ENCODE data around the gene PLEKHG1. TPM values are rescaled to one million over a fixed set of nuclear protein-coding genes. Genes with fewer than 3 reads are reported as not detected.

Gene PLEKHG1
- total RNA-seq, 1 donor from 2014 or later = 7.6 TPM

- intact Hi-C loops (cut with micrococcal nuclease) = no loop called here
- ATAC-seq = no peak
- DNase-seq = no peak
Measured at GRCh38 chr6:150587637-150588036, 12.0 kb upstream of the PLEKHG1 start.

- ATAC-seq = no peak
- no peak for DNase-seq
- intact Hi-C loops (cut with micrococcal nuclease) = no loop called here
Measured at GRCh38 chr6:150588888-150589499, 10.7 kb upstream of the PLEKHG1 start.

GRCh38 chr6:150589852-150590251 is 9.8 kb upstream of the PLEKHG1 start:
- ATAC-seq = no peak
- intact Hi-C loops (cut with micrococcal nuclease) = loop anchor here (10.0 kb wide), 1 partner anchor 215 kb away; no protein-coding TSS in a partner anchor
- DNase-seq = no peak

GRCh38 chr6:150590446-150590845 is 9.2 kb upstream of the PLEKHG1 start:
- no peak for DNase-seq
- intact Hi-C loops (cut with micrococcal nuclease) = loop anchor here (10.0 kb wide), 1 partner anchor 214 kb away; no protein-coding TSS in a partner anchor
- no peak for ATAC-seq

- no peak for DNase-seq
- intact Hi-C loops (cut with micrococcal nuclease) = loop anchor here (10.0 kb wide), 1 partner anchor 212 kb away; no protein-coding TSS in a partner anchor
- peak; percentile 44 for ATAC-seq
Measured at GRCh38 chr6:150592377-150592995, 7.2 kb upstream of the PLEKHG1 start.

- ATAC-seq (no peak), DNase-seq (no peak)
- intact Hi-C loops (cut with micrococcal nuclease) = loop anchor here (10.0 kb wide), 1 partner anchor 212 kb away; no protein-coding TSS in a partner anchor
Measured at GRCh38 chr6:150593119-150593518, 6.6 kb upstream of the PLEKHG1 start.

GRCh38 chr6:150596439-150596838 is 3.2 kb upstream of the PLEKHG1 start:
- ATAC-seq (no peak), DNase-seq (no peak)
- intact Hi-C loops (cut with micrococcal nuclease) = loop anchor here (10.0 kb wide), 1 partner anchor 208 kb away; no protein-coding TSS in a partner anchor

GRCh38 chr6:150598401-150598800 is 1.3 kb upstream of the PLEKHG1 start:
- ATAC-seq = no peak
- intact Hi-C loops (cut with micrococcal nuclease) = loop anchor here (10.0 kb wide), 1 partner anchor 206 kb away; no protein-coding TSS in a partner anchor
- no peak for DNase-seq

- no peak for ATAC-seq
- no peak for DNase-seq
- intact Hi-C loops (cut with micrococcal nuclease) = loop anchor here (10.0 kb wide), 1 partner anchor 206 kb away; no protein-coding TSS in a partner anchor
Measured at GRCh38 chr6:150598858-150599198, 857 bp upstream of the PLEKHG1 start.

- DNase-seq (no peak), ATAC-seq (peak; percentile 37)
- intact Hi-C loops (cut with micrococcal nuclease) = no loop called here
Measured at GRCh38 chr6:150600010-150600300, 270 bp downstream of the PLEKHG1 start.

- peak; percentile 75 for ATAC-seq
- intact Hi-C loops (cut with micrococcal nuclease) = no loop called here
- DNase-seq = peak; percentile 70
Measured at GRCh38 chr6:150600301-150601017, 774 bp downstream of the PLEKHG1 start.

GRCh38 chr6:150601439-150601838 is 1.8 kb downstream of the PLEKHG1 start:
- intact Hi-C loops (cut with micrococcal nuclease) = no loop called here
- no peak for ATAC-seq

GRCh38 chr6:150603176-150603575 is 3.5 kb downstream of the PLEKHG1 start:
- intact Hi-C loops (cut with micrococcal nuclease) = no loop called here
- DNase-seq (no peak), ATAC-seq (no peak)

More at GRCh38 chr6:150601439-150601838, 1.8 kb downstream of the PLEKHG1 start:
- DNase-seq = no peak

GRCh38 chr6:150604467-150604866 is 4.8 kb downstream of the PLEKHG1 start:
- DNase-seq (no peak), ATAC-seq (no peak)
- intact Hi-C loops (cut with micrococcal nuclease) = no loop called here

- ATAC-seq = no peak
- intact Hi-C loops (cut with micrococcal nuclease) = no loop called here
- no peak for DNase-seq
Measured at GRCh38 chr6:150605333-150605732, 5.6 kb downstream of the PLEKHG1 start.

GRCh38 chr6:150606168-150606591 is 6.5 kb downstream of the PLEKHG1 start:
- ATAC-seq (peak; percentile 30), DNase-seq (no peak)
- intact Hi-C loops (cut with micrococcal nuclease) = no loop called here

GRCh38 chr6:150606647-150607328 is 7.1 kb downstream of the PLEKHG1 start:
- ATAC-seq (no peak), DNase-seq (no peak)
- intact Hi-C loops (cut with micrococcal nuclease) = no loop called here

- no peak for ATAC-seq
- intact Hi-C loops (cut with micrococcal nuclease) = no loop called here
- no peak for DNase-seq
Measured at GRCh38 chr6:150607329-150607650, 7.6 kb downstream of the PLEKHG1 start.

- no peak for DNase-seq
- no peak for ATAC-seq
- intact Hi-C loops (cut with micrococcal nuclease) = no loop called here
Measured at GRCh38 chr6:150610584-150610983, 10.9 kb downstream of the PLEKHG1 start.

GRCh38 chr6:150613269-150613668 is 13.6 kb downstream of the PLEKHG1 start:
- no peak for DNase-seq
- intact Hi-C loops (cut with micrococcal nuclease) = no loop called here
- no peak for ATAC-seq
